NCI-H460 (cell line): Measurements from ENCODE around the gene CREB5. TPM values are rescaled to one million over a fixed set of nuclear protein-coding genes. Genes with fewer than 3 reads are reported as not detected.

Experiments used
- DNase-seq: peaks from one replicate; pipeline ENCODE4 v3.0.0-alpha.2; 2016; ENCODE audit warnings: low read depth; ENCODE audit errors: extremely low read depth
- total RNA-seq: library from RNA; depleted of rRNA; stranded (reverse); fragments of >200 nt; shearing (Covaris generic); gene quantifications from 2 replicates; pipeline ENCODE4 v1.2.3, GENCODE V29; 2014

CREB5 gene
- total RNA-seq, 1 experiment from 2014 or later, result 26.1 TPM

- DNase-seq, result no peak
These were observed 214.9 kb downstream of the CREB5 start for GRCh38 chr7:28627263-28627653.

- no peak for DNase-seq
These were observed 215.6 kb downstream of the CREB5 start for GRCh38 chr7:28627896-28628295.

GRCh38 chr7:28629216-28629842, 217.0 kb downstream of the CREB5 start:
- DNase-seq, result no peak

DNA sequence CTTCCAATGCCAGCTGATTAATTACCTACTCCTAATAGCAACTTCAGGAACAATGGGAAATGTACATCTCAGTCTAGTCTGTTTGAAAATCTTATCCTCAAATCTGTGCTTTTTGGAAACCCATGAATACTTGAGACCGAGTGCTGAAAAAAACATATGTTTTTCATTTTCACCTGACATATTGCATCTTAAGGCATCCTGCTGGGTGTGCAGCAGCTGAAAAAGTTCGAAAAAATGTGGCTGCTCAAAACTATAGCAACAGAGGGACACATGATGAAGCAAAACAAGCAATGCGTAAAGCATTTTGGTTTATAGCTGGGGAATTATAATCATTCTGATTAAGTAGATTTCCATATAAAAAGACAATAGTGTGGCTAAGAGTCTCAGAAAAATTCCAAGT, 218.0 kb downstream of the CREB5 start:
- DNase-seq, result no peak

- DNase-seq, result no peak
These were observed 219.7 kb downstream of the CREB5 start for GRCh38 chr7:28631995-28632394.

GRCh38 chr7:28638914-28639313, 226.6 kb downstream of the CREB5 start:
- DNase-seq, result no peak

DNA sequence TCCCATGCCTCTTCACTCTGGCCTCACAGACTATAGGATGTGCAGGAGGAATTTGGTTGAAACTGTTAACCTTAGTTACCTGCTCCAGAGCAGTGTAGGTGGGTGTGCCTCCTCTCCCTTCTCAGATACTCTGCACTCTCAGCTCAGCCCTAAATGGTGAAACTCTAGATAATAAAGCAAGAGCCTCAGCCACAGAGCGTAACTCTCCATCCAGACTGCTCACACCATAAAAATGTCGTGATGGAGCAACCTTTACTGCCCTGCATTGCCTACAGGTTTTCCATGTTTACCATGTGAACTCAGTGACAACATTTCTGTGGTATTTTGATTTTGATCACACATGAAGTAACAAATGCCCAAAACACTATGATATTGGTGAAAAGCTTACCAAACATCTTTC, 227.7 kb downstream of the CREB5 start:
- DNase-seq, result no peak

- no peak for DNase-seq
These were observed 229.6 kb downstream of the CREB5 start for GRCh38 chr7:28641752-28642545.

- DNase-seq, result no peak
These were observed 230.9 kb downstream of the CREB5 start for GRCh38 chr7:28643188-28643569.

DNA sequence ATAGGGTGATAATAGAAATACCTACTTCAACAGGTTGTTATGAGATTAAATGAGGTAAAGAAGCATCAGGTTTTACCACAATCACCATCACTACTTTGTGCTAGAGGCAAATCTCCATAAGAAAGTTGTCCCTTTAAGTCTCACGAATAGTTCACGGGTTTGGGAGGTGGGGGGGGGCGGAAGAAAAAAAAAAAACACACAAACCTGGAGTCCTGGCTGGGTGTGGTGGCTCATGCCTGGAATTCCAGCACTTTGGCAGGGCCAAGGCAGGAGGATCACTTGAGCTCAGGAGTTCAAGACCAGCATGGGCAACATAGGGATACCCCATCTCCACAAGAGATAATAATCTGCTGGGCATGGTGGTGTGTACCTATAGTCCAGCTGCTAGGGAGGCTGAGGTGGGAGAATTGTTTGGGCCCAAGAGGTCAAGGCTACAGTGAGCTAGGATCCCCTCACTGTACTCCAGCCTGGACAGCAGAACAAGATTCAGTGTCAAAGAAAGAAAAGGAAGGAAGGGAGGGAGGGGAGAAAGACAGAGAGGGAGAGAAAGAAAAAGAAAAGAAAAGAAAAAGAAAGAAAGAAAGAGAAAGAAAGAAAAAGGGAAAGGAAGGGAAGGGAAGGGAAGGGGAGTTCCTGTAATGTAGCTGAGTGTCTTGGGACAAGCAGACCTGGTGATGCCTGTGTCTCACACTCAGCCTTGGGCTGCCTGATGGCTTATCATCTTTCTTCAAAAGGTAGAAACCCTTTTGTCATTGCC, 231.4 kb downstream of the CREB5 start:
- no peak for DNase-seq

DNA sequence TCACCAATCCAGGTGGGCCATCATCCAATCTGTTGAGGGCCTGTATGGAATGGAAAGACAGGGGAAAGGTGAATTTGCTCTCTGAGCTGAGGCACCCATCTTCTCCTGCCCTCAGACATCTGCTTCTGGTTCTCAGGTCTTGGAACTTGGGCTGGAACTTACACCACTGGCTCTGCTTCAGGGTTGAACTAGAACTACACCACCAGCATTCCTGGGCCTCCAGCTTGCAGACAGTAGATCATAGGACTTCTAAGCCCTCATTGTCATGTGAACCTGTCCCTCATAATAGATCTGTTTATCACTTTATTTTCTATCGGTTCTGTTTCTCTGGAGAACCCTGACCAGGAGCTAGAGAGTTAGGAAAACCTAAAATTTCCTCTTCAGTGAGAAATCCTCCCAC, 233.5 kb downstream of the CREB5 start:
- no peak for DNase-seq

GRCh38 chr7:28646376-28647075, 234.2 kb downstream of the CREB5 start:
- DNase-seq, result no peak

GRCh38 chr7:28647076-28647421, 234.7 kb downstream of the CREB5 start:
- DNase-seq, result no peak

GRCh38 chr7:28649189-28649588, 236.9 kb downstream of the CREB5 start:
- no peak for DNase-seq

GRCh38 chr7:28649811-28650210, 237.5 kb downstream of the CREB5 start:
- DNase-seq, result no peak

DNA sequence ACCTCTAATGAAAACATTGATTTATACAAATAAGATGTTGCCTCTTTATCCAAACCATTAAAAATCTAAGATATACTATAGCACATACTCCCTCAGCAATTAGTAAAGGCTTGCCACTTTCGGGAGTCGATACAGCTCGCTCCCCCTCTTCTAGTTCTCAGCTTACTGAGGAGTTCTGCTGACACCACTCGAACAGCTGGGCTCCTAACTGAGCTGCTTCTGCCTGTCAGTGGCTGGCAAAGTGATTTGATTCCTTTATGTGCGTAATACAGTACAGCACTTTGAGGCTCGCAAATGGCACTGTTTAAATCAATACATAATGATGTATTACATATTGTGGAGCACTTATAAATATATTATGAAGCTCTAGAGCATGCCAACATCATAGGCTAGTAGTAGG, 241.8 kb downstream of the CREB5 start:
- DNase-seq, result no peak

DNA sequence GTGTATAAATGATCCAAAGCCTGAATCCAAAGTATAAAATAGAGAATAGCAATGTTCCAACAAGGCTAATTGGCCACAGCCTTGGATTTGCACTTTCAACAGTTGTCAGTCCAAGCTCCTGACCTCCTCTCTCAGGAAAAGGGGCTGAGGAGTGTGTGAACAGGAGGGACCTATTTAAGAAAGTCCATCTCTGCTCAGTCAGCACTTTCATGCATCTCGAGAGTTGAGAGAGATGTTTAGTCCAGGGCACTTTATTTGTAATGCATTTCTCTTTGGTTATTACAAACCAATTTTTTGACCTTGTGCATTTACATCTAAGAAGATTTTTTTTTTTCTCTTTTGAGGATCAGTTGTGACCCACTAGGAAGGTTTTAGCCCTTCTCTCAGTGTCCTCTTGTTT, 244.2 kb downstream of the CREB5 start:
- no peak for DNase-seq

DNA sequence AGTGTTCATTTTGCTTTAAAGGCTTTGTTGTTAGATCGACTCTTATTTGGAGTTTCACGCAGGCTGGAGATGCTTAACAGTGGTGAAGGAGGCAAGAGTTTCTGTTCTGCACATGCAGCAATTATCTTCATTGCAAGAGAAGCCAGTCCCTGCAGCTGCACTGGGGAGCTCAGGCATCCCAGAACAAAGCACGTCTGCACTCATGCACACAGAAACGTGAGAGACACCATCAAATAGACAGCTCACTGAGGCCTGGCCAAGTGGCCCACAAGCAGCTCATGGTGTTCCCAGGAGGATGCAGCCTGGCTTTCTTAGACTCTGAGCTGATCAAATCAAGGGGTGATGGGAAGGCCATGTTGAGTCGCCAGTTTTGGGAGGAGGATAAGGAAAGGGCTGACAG, 246.1 kb downstream of the CREB5 start:
- no peak for DNase-seq

DNA sequence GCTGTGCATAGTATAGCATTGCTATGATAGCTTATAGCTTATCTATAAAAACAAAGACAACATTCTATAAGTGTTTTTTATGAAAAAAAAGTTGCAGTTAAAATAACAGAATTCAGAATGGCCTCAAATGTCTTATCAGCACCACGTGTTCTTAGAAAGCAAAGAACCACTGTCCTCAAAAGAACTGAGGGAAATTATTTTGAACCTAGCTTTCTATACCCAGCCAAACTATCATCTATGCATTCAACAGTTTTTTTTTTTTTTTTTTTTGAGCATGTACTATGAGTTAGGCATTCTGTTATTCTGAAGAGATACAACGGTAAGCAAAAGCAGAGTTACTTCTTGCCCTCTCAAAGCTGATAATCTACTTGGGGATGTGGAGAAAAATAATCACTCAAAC, 247.8 kb downstream of the CREB5 start:
- no peak for DNase-seq

DNA sequence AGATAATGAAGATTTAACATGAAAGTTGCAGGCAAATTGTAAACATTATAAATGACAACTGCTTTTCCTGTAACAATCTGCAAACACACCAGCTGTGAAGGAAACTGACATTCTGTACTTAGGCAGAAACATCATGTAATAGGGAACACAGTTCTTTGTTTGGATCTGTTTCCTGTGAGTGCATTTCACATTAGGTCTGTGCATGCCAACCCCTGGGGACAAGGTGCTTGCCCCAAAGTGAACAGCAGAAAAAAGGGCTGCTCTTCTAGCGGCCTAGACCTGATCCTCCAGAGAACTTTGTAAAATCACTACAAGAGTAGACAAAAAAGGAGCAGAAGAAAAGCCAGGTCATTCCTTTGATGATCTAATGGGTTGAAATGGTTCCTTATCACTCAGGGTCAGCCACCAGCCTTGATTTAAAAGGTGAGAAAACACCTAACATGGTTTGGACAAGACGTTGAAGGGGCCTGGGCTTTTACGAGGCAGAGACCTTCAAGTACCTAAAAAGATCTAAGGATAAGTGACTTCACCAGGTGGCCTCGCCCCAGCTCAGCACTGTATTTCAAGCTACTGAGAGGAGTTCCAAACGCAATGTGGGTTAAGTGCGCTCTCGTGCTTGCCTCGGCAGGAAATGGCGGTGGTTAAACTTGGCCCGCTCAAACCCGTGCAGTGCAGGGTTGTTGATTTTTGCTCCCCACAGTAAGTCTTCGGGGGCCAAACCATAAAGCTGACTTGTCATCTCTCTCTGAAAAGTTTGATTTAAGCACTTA, 249.7 kb downstream of the CREB5 start:
- no peak for DNase-seq

- DNase-seq, result no peak
These were observed 253.8 kb downstream of the CREB5 start for GRCh38 chr7:28666154-28666553.
